ENCODE results near the gene DPH6. TPM values are rescaled to one million over a fixed set of nuclear protein-coding genes. Genes with fewer than 3 reads are reported as not detected.

DPH6 gene
- total RNA-seq, 1 donor from 2014 or later: 20.6 TPM

DNA sequence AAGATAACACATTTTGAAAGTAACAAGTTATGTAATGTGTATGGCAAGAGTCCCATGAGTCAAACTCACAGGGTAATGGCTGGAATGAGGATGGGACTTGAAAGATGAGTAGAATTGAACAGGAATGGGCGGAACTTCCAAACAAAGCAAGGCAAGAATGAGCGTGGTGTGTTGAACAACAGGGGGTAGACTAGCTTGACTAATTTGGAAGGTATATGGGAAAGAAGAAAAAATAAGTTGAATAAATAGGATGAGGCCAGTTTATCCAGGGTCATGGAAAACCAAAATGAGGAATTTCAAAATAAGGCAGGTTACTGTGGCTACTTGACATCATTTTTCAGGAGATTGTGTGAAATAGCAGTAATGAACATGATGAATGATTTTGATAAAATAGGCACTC lies 2.5 kb upstream of the DPH6 start:
- DNase-seq (ENCODE audit: low spot score in 2 of 2, unreplicated experiment in 2 of 2): no peak
- H3K4me1 Mint-ChIP-seq: peaks cover 33% of the 10 kb centered on the region
- no peaks in the 10 kb centered on the region for H3K27me3 Mint-ChIP-seq (ENCODE audit: low read depth)
- H3K9me3 Mint-ChIP-seq: peaks cover 10% of the 10 kb centered on the region
- TF ChIP-seq, protein P1, sequence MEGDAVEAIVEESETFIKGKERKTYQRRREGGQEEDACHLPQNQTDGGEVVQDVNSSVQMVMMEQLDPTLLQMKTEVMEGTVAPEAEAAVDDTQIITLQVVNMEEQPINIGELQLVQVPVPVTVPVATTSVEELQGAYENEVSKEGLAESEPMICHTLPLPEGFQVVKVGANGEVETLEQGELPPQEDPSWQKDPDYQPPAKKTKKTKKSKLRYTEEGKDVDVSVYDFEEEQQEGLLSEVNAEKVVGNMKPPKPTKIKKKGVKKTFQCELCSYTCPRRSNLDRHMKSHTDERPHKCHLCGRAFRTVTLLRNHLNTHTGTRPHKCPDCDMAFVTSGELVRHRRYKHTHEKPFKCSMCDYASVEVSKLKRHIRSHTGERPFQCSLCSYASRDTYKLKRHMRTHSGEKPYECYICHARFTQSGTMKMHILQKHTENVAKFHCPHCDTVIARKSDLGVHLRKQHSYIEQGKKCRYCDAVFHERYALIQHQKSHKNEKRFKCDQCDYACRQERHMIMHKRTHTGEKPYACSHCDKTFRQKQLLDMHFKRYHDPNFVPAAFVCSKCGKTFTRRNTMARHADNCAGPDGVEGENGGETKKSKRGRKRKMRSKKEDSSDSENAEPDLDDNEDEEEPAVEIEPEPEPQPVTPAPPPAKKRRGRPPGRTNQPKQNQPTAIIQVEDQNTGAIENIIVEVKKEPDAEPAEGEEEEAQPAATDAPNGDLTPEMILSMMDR (IDR thresholded peaks at IDR 0.05; ENCODE audit: unreplicated experiment): no peak
- no peak overlapping the region for H3K27ac Mint-ChIP-seq
- H3K4me3 Mint-ChIP-seq: no peak overlapping the region
- peaks cover 18% of the 10 kb centered on the region for H3K36me3 Mint-ChIP-seq

DNA sequence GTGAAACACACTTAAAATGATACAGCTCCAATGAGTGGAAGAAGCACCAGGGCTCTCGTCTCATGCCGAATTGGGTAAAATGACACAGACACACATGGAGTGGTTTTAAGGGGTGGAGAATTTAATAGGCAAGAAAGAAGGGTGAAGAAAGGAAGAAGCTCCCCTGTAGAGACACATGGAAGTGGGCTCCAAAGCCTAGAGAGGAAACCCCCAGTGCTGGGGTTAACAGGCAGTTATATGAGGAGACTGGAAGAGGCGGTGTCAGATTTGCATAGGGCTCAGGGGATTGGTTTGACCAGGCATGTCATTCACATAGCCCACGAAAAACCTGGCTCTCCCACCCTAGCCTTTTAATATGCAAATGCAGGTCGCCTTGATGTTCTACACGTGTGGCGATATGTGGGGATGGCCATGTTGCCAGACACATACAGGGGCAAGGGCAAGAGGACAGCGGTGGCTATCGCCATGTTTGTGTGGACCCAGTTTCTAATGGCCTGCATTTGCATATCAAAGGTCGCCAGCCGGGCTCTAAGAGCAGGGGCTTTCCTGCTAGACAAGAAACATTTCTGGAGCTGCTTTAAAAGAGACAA lies 1.9 kb upstream of the DPH6 start:
- Mint-ChIP-seq H3K27ac (no peak overlapping the region), H3K36me3 (peaks cover 18% of the 10 kb centered on the region), H3K4me3 (no peak overlapping the region), H3K27me3 (ENCODE audit: low read depth) (no peaks in the 10 kb centered on the region), H3K4me1 (peaks cover 34% of the 10 kb centered on the region), H3K9me3 (peaks cover 10% of the 10 kb centered on the region)
- TF ChIP-seq, protein P1 (IDR thresholded peaks at IDR 0.05; ENCODE audit: unreplicated experiment): no peak
- no peak for DNase-seq (ENCODE audit: low spot score in 2 of 2, unreplicated experiment in 2 of 2)

DNA sequence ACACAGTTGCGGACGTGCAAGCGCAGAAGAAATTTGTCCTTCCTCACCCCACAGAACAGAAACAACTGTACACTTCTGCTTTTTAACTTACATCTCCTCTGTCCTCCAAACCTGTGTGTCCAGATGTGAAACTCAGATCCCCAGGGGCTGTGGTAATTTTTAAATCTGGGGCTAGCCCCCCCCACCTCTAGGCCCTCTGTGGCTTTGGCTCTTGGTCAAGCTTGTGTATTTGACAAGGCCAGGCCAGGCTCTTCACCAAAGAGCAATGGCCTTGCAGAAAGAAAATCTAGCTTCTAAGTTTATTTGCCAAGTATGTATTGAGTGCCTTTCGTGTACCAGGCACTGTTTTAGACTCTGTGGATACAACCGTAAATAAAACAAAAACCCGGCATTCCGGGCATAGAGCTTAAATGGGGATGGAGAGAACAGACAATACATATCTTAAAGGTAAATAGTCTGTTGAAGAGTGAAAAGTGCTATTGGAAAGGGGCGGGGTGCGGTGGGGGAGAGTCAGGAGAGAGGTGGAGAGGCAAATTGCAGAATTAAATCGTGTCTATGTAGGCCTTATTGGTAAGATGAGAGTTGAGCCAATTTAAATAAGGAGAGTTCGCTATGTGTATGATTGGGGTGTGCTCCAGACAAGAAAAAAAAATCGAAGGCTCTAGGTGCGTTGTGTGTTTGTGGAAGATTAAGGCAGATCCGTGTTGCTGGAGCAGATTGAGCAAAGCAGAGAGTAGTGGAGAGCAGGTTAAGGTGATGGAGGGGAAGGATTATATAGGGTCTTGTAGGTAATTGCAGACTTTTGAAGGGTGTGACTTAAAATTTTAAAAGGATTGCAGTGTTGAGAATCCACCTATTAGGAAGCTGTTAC lies 781 bp upstream of the DPH6 start:
- Mint-ChIP-seq H3K9me3 (peaks cover 10% of the 10 kb centered on the region), H3K4me1 (peaks cover 35% of the 10 kb centered on the region), H3K4me3 (peak overlapping the region; percentile 82), H3K27ac (peak overlapping the region; percentile 98), H3K36me3 (peaks cover 18% of the 10 kb centered on the region), H3K27me3 (ENCODE audit: low read depth) (no peaks in the 10 kb centered on the region)
- no peak for DNase-seq (ENCODE audit: low spot score in 2 of 2, unreplicated experiment in 2 of 2)
- TF ChIP-seq, protein P1 (IDR thresholded peaks at IDR 0.05; ENCODE audit: unreplicated experiment): no peak

DNA sequence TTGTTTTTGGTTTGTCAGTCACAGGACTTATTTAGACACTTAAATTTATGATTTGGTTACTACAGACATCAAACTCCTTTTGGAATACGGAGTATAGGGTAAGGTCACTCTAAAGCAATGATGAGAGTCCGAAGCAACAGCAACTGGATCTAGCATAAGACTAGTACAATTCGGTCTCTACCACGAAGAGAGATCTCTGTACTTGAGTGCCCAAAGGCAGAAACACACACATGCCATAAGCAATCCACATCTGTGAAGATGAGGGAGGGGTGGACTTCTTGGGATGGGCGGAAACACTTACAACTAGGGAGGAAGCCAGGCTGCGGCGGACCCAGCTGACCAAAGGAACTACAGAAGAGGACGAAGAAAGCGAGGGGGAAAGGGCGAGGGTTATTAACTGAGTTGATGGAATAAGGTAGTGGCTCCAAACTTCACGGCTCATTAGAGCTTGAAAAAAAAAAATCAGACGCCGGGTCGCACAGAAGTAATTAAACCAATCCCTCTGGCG lies 595 bp downstream of the DPH6 start:
- peak in 1 of 2 experiments; percentile 54 for DNase-seq (ENCODE audit: low spot score in 2 of 2, unreplicated experiment in 2 of 2)
- H3K36me3 Mint-ChIP-seq: peaks cover 18% of the 10 kb centered on the region
- TF ChIP-seq, protein P1 (IDR thresholded peaks at IDR 0.05; ENCODE audit: unreplicated experiment): no peak
- peak overlapping the region; percentile 98 for H3K27ac Mint-ChIP-seq
- peaks cover 10% of the 10 kb centered on the region for H3K9me3 Mint-ChIP-seq
- H3K4me3 Mint-ChIP-seq: peak overlapping the region; percentile 82
- H3K27me3 Mint-ChIP-seq (ENCODE audit: low read depth): no peaks in the 10 kb centered on the region
- peaks cover 41% of the 10 kb centered on the region for H3K4me1 Mint-ChIP-seq

DNA sequence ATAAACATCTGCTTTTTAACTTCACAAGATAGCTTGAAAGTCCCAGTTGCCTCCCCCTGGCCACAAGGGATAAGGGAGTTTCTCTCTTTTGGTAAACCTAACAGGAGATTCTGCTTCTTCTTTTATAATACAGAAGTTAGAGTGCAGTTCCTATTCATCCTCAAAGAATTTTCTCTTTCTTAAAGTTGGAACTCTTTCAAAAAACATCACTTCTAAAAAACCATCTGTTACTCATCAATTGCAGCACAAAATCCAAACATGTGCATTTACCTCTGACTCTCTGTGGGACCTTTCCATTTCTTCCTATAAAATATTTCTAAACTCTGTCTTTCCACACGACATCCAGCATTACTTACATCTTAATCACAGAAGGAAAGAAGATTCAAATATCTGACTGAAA lies 5.1 kb downstream of the DPH6 start:
- H3K27ac Mint-ChIP-seq: peak overlapping the region; percentile 25
- no peaks in the 10 kb centered on the region for H3K9me3 Mint-ChIP-seq
- no peak overlapping the region for H3K4me3 Mint-ChIP-seq
- TF ChIP-seq, protein P1 (IDR thresholded peaks at IDR 0.05; ENCODE audit: unreplicated experiment): no peak
- H3K27me3 Mint-ChIP-seq (ENCODE audit: low read depth): no peaks in the 10 kb centered on the region
- no peak for DNase-seq (ENCODE audit: low spot score in 2 of 2, unreplicated experiment in 2 of 2)
- H3K4me1 Mint-ChIP-seq: peaks cover 32% of the 10 kb centered on the region
- H3K36me3 Mint-ChIP-seq: peaks cover 6% of the 10 kb centered on the region

Measured in mesothelial cell of epicardium (in vitro differentiated cells).